ENCODE data around the gene LTBP1.

LTBP1 gene

DNA sequence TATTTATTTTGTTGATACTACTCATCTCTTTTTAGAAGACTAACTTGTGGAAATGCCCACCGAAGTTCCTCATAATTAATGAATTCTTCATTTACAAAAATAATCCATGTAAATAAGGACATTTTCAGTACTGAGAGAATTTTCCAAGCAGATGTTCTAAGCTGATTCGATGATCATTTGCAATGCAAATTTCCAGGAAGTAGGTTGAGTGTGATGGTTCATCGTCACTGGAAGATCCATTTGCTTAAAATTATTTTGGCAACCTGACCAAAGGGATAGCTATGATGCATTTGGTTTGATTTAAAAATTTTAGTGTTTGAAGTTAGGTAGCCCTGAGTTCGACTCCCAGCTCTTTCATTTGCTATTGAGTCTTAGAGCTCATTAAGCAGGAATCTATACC is 272.4 kb downstream of the LTBP1 start:
- H3K36me3 ChIP-seq = no peaks in the 10 kb centered on the region
- no peaks in the 10 kb centered on the region for H4K20me1 ChIP-seq
- H3K4me2 ChIP-seq = no peak overlapping the region
- no peak overlapping the region for H3K9ac ChIP-seq
- no peaks in the 10 kb centered on the region for H3K9me3 ChIP-seq
- TF ChIP-seq Cebpa-rat (IDR thresholded peaks at IDR 0.05) = no peak
- no peaks in the 10 kb centered on the region for H3K27me3 ChIP-seq
- no peak overlapping the region for H3K27ac ChIP-seq
- H3K4me3 ChIP-seq = no peak overlapping the region
- H3K4me1 ChIP-seq = 0 out of 2 replicates have a peak, but pooled peaks cover 3% of the 10 kb centered on the region

DNA sequence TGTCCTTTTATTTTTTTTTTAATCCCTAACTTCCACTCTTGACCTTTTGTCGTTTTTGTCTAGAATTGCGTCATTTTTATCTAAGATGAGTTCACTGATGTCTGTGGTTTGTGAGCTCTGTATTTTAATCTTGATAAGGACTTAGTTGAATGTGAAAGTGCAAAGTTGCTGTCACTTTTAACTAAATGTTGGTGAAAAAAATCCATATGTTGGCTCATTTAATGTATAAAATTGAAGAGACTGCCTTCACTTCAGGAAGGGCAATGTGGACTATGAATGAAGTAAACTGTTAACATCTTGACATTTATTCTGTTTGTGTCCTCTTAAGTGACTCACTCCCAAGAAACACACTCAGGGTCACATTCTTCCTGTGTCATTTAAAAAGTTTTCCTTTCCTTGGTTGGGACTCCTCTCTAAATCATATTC is 273.1 kb downstream of the LTBP1 start:
- Histone ChIP-seq H3K27ac (no peak overlapping the region), H3K9me3 (no peaks in the 10 kb centered on the region), H3K27me3 (no peaks in the 10 kb centered on the region), H3K4me1 (0 out of 2 replicates have a peak, but pooled peaks cover 3% of the 10 kb centered on the region), H3K4me3 (no peak overlapping the region), H4K20me1 (no peaks in the 10 kb centered on the region), H3K36me3 (no peaks in the 10 kb centered on the region), H3K4me2 (no peak overlapping the region), H3K9ac (no peak overlapping the region)
- no peak for TF ChIP-seq Cebpa-rat (IDR thresholded peaks at IDR 0.05)

DNA sequence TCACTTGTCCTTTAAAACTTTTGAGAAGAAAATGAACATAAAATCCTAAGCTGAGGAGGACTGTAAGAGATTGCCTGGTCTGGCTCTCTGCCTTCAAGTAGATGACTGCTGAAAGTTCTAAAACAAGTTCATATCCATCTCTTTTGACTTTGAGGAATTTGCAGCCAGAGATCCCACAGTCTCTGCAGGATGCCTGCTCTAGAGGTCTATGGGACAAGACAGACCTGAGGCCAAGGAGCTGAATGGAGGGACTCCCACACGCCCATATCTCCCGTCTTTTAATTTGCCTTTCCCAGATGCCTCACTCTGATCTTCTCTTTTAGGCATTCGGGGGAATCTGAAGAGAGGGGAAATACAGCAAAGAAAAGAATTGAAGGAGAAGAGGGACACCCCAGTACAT is 273.8 kb downstream of the LTBP1 start:
- H3K27me3 ChIP-seq = no peaks in the 10 kb centered on the region
- H4K20me1 ChIP-seq = no peaks in the 10 kb centered on the region
- H3K4me2 ChIP-seq = no peak overlapping the region
- no peak overlapping the region for H3K27ac ChIP-seq
- no peaks in the 10 kb centered on the region for H3K9me3 ChIP-seq
- H3K36me3 ChIP-seq = no peaks in the 10 kb centered on the region
- no peak for TF ChIP-seq Cebpa-rat (IDR thresholded peaks at IDR 0.05)
- no peak overlapping the region for H3K4me3 ChIP-seq
- no peak overlapping the region for H3K9ac ChIP-seq
- H3K4me1 ChIP-seq = 0 out of 2 replicates have a peak, but pooled peaks cover 3% of the 10 kb centered on the region

DNA sequence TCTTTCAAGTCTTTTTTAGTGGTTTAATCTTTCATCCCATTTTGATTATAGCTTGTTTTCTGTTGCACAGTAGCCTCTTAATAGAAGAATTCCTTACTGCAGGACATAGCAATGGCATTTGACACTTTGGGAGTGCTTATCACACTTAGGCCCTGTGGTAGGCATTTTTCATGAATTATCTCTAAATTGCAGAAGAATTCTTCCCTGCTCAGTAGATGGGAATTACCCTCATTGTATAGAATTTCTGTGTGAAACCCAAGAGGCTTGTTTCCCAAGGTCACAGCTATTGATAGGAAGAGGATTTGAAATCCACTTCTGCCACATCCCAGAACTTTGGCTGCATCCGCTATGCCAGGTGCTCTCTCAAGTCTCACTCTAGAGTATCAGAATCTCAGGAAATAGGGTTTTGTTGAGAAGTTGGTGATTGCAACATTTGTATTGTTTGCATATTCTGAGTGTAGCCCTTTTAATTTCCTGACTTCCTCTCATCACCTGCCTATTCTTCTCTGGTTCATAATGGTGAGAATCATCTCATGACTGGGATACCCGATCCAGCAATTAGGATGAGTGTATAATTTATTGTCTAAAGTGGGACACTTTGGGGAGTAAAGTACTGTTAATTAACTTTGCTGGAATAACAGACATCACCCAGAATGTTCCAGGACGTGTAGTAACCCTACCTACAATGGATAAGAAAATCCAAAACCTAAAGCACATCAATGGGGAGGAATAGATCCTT is 274.5 kb downstream of the LTBP1 start:
- Histone ChIP-seq H3K36me3 (no peaks in the 10 kb centered on the region), H3K27ac (no peak overlapping the region), H3K4me1 (0 out of 2 replicates have a peak, but pooled peaks cover 3% of the 10 kb centered on the region)

DNA sequence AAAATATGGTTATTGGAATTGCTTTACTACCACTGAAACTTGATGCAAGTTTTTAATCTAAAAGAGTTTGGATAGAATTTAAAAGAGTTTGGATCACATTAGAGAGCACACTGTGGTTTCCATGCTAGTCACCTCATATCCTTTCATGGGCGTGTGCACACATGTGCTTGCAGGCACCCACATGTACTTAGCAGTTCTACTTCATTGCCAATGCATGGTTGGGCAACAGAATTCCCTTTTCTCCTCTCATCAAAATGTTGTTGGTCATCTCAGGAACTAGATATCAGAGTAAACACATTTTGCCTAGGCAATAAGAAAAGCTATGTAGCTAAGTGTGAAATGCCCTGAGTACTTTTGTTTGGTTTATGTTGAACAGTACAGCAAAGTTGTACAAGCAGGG is 275.6 kb downstream of the LTBP1 start:
- no peak overlapping the region for H3K27ac ChIP-seq
- no peak overlapping the region for H3K4me2 ChIP-seq
- no peaks in the 10 kb centered on the region for H3K27me3 ChIP-seq
- no peaks in the 10 kb centered on the region for H4K20me1 ChIP-seq
- no peak overlapping the region for H3K9ac ChIP-seq
- H3K9me3 ChIP-seq = no peaks in the 10 kb centered on the region
- TF ChIP-seq Cebpa-rat (IDR thresholded peaks at IDR 0.05) = no peak
- 0 out of 2 replicates have a peak, but pooled peaks cover 3% of the 10 kb centered on the region for H3K4me1 ChIP-seq
- H3K36me3 ChIP-seq = no peaks in the 10 kb centered on the region
- H3K4me3 ChIP-seq = no peak overlapping the region

More for the DNA sequence above, 274.5 kb downstream of the LTBP1 start:
- Histone ChIP-seq H3K27me3 (no peaks in the 10 kb centered on the region), H4K20me1 (no peaks in the 10 kb centered on the region), H3K9me3 (no peaks in the 10 kb centered on the region), H3K4me3 (no peak overlapping the region), H3K9ac (no peak overlapping the region), H3K4me2 (no peak overlapping the region)
- TF ChIP-seq Cebpa-rat (IDR thresholded peaks at IDR 0.05) = no peak

DNA sequence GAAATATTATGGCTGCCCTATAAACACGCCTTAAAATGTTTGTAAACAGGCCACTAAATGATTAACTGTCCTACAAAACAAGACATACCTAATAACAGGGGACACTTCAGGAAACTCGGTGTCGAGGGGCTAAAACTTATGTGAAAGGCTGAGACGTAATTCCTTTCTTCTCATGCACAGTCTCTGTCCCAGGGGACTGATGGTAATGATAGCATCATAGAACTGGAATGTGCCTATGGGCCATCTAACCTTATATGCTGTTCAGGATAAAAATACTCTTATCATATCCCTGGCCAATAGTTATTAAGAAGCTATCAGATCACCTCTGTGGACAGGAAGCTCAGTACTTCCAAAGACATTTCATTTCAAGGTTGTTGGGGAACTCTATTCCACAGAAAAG is 277.1 kb downstream of the LTBP1 start:
- Histone ChIP-seq H3K4me2 (no peak overlapping the region), H3K27ac (no peak overlapping the region), H3K9me3 (no peaks in the 10 kb centered on the region), H3K4me1 (0 out of 2 replicates have a peak, but pooled peaks cover 3% of the 10 kb centered on the region), H3K4me3 (no peak overlapping the region), H3K9ac (no peak overlapping the region), H3K27me3 (no peaks in the 10 kb centered on the region), H4K20me1 (no peaks in the 10 kb centered on the region), H3K36me3 (no peaks in the 10 kb centered on the region)
- no peak for TF ChIP-seq Cebpa-rat (IDR thresholded peaks at IDR 0.05)

DNA sequence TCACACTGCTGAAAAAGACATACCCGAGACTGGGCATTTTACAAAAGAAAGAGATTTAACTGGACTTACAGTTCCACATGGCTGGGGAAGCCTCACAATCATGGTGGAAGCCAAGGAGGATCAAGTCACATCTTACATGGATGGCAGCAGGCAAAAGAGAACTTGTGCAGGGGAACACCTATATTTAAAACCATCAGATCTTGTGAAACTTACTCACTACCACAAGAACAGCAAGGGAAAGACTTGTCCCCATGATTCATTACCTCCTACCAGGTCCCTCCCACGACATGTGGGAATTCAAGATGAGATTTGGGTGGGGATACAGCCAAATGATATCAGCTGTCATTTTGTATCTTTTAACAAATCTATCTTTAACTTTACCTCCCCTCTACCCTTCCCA is 278.6 kb downstream of the LTBP1 start:
- H3K9me3 ChIP-seq = no peaks in the 10 kb centered on the region
- H3K36me3 ChIP-seq = no peaks in the 10 kb centered on the region
- H3K9ac ChIP-seq = no peak overlapping the region
- no peaks in the 10 kb centered on the region for H3K27me3 ChIP-seq
- no peak overlapping the region for H3K4me2 ChIP-seq
- H4K20me1 ChIP-seq = no peaks in the 10 kb centered on the region
- no peak overlapping the region for H3K4me3 ChIP-seq
- H3K27ac ChIP-seq = no peak overlapping the region
- H3K4me1 ChIP-seq = 0 out of 2 replicates have a peak, but pooled peaks cover 3% of the 10 kb centered on the region
- TF ChIP-seq Cebpa-rat (IDR thresholded peaks at IDR 0.05) = no peak

DNA sequence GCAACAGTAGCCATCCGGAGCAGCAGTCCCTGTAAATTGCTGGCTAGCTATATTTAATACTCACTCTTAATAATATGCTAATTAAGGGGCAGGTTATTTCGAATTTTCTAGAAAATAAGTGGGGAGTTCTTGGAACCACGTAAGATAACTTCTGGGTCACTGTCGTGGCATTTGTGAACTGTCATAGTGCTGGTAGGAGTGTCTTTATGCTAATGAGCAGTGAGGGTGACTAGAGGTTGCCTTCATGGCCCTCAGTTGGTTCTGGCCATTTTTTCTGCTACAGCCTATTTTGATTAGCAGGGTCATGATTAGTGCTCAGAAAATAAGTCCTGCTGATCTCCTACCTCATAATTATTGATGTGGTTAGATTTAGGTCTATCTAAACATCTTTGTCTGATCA is 279.8 kb downstream of the LTBP1 start:
- Histone ChIP-seq H3K36me3 (no peaks in the 10 kb centered on the region), H3K9ac (no peak overlapping the region), H3K4me1 (0 out of 2 replicates have a peak, but pooled peaks cover 3% of the 10 kb centered on the region), H4K20me1 (no peaks in the 10 kb centered on the region), H3K4me2 (no peak overlapping the region), H3K27ac (no peak overlapping the region), H3K9me3 (no peaks in the 10 kb centered on the region), H3K4me3 (no peak overlapping the region), H3K27me3 (no peaks in the 10 kb centered on the region)
- no peak for TF ChIP-seq Cebpa-rat (IDR thresholded peaks at IDR 0.05)

DNA sequence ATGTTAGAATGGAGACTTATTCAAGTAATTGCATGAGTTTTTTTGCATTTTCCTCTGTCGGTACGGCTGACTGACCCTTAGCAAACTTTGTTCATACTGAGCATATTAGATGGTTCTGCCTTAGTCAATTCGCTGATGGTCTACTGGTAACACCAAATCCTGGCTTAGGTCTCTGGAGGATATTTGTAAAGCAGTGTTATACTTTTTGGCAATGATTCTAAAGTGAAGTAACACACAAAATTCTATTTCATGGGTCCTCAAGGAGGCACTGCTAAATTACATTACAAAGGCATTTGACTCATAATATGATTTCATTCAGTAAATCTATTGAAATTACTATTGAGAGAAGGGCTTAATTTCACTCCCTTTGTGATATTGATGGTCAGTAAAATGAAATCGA is 282.9 kb downstream of the LTBP1 start:
- no peak overlapping the region for H3K9ac ChIP-seq
- no peaks in the 10 kb centered on the region for H4K20me1 ChIP-seq
- H3K4me2 ChIP-seq = no peak overlapping the region
- no peaks in the 10 kb centered on the region for H3K27me3 ChIP-seq
- no peak overlapping the region for H3K4me3 ChIP-seq
- H3K4me1 ChIP-seq = no peaks in the 10 kb centered on the region
- H3K27ac ChIP-seq = no peak overlapping the region
- H3K9me3 ChIP-seq = no peaks in the 10 kb centered on the region
- no peaks in the 10 kb centered on the region for H3K36me3 ChIP-seq
- no peak for TF ChIP-seq Cebpa-rat (IDR thresholded peaks at IDR 0.05)

DNA sequence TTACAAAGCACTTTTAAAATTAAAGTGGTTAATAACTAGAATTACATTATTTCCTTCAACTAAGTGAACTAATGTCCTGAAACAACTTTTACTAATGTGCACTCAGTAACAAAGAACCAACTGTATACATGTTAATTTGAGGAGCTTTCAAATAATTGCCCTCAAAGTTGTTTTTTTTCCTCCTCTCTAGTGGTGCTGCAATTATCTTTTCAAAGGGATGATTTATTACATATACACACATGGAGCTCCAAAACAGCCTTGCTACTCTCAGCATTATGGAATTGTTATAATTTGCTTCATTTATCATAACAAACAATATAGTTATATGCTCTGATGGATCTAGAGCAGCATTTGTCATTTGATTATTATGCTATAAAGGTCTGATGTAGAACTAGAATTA is 283.4 kb downstream of the LTBP1 start:
- no peak for TF ChIP-seq Cebpa-rat (IDR thresholded peaks at IDR 0.05)
- no peak overlapping the region for H3K4me3 ChIP-seq

More for the DNA sequence above, 283.4 kb downstream of the LTBP1 start:
- Histone ChIP-seq H3K4me1 (no peaks in the 10 kb centered on the region), H3K4me2 (no peak overlapping the region), H3K27ac (no peak overlapping the region), H4K20me1 (no peaks in the 10 kb centered on the region), H3K27me3 (no peaks in the 10 kb centered on the region), H3K36me3 (no peaks in the 10 kb centered on the region), H3K9ac (no peak overlapping the region), H3K9me3 (no peaks in the 10 kb centered on the region)

All from BLaER1 (cell line).